22Rv1 (cell line): ENCODE results near the gene CDX1.

ENCODE experiments used
- ZFX ChIP-seq: fragments of 450-650 bp; IDR thresholded peaks from 2 replicates; pipeline ENCODE4 v1.6.1; 2017; ENCODE audit warnings: antibody characterized with exemption, borderline replicate concordance
- TF ChIP-seq, protein P1 (sequence below): fragments of 450-650 bp; IDR thresholded peaks from 2 replicates; pipeline ENCODE4 v1.5.1; 2017; ENCODE audit warnings: mild to moderate bottlenecking

DNA sequence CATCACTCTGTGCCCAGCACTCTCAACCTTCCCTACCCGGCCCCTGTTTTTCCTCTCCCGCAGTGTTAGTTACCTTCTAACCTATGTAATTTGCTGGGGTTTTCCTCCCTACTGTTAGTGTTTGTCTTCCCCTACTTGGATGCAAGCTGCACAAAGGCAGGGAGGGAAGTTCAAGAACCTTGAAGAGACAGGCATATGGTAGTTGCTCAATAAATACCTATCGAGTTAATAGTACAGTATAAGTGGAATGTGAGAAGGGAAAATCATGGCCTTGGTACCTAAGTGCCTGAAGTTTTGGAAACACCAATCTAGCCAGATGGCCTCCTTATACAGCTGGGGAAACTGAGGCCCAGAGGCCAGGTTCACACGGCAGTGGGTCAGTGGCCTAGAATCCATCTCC, 35.1 kb upstream of the CDX1 start:
- TF ChIP-seq, protein P1, sequence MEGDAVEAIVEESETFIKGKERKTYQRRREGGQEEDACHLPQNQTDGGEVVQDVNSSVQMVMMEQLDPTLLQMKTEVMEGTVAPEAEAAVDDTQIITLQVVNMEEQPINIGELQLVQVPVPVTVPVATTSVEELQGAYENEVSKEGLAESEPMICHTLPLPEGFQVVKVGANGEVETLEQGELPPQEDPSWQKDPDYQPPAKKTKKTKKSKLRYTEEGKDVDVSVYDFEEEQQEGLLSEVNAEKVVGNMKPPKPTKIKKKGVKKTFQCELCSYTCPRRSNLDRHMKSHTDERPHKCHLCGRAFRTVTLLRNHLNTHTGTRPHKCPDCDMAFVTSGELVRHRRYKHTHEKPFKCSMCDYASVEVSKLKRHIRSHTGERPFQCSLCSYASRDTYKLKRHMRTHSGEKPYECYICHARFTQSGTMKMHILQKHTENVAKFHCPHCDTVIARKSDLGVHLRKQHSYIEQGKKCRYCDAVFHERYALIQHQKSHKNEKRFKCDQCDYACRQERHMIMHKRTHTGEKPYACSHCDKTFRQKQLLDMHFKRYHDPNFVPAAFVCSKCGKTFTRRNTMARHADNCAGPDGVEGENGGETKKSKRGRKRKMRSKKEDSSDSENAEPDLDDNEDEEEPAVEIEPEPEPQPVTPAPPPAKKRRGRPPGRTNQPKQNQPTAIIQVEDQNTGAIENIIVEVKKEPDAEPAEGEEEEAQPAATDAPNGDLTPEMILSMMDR, result no peak
- TF ChIP-seq ZFX, result no peak
